Fibroblast of the aortic adventitia (primary cell): ENCODE measurements around the gene OOSP4A. TPM values are rescaled to one million over a fixed set of nuclear protein-coding genes. Genes with fewer than 3 reads are reported as not detected.

ENCODE experiments used
- DNase-seq: peaks from one replicate; pipeline ENCODE4 v3.0.0-alpha.2; 2010; ENCODE audit warnings: low read depth
- H3K4me3 ChIP-seq: 2 replicates; pipeline ENCODE4 v1.5.1; 2011; ENCODE audit warnings: low read depth, mild to moderate bottlenecking, control low read depth, low read length, moderate library complexity
- total RNA-seq: library from RNA; depleted of rRNA; stranded (reverse); fragments of >200 nt; gene quantifications from 2 replicates; pipeline ENCODE4 v1.2.3, GENCODE V29; 2012; ENCODE audit warnings: low replicate concordance
- TF ChIP-seq, protein P1 (sequence below): IDR thresholded peaks from 2 replicates; pipeline ENCODE4 v1.5.1; 2011; ENCODE audit warnings: mild to moderate bottlenecking, low read length, control low read depth, inconsistent platforms; ENCODE audit not compliant: insufficient read depth

The OOSP4A gene
- total RNA-seq, 1 donor: not detected

DNA sequence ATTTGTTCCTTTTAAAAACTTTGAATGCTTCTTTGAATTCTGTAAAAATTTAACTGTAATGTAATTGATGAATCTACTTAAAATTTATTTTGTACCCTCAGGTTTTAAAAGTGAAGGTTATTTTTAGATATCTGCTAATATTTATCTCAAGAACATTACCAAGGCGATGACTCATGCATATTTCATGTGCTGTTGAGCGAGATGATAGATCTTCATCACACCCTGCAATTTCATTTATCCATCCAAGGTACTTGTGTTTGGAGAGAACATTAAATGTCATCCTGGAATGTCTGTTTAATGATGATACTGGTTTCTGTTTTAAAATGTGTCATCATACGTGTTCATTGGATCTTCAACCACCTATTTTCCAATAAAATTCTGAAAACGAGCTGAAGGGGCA, 6.7 kb upstream of the OOSP4A start:
- TF ChIP-seq, protein P1, sequence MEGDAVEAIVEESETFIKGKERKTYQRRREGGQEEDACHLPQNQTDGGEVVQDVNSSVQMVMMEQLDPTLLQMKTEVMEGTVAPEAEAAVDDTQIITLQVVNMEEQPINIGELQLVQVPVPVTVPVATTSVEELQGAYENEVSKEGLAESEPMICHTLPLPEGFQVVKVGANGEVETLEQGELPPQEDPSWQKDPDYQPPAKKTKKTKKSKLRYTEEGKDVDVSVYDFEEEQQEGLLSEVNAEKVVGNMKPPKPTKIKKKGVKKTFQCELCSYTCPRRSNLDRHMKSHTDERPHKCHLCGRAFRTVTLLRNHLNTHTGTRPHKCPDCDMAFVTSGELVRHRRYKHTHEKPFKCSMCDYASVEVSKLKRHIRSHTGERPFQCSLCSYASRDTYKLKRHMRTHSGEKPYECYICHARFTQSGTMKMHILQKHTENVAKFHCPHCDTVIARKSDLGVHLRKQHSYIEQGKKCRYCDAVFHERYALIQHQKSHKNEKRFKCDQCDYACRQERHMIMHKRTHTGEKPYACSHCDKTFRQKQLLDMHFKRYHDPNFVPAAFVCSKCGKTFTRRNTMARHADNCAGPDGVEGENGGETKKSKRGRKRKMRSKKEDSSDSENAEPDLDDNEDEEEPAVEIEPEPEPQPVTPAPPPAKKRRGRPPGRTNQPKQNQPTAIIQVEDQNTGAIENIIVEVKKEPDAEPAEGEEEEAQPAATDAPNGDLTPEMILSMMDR: no peak
- DNase-seq: no peak
- no peak overlapping the region for H3K4me3 ChIP-seq

DNA sequence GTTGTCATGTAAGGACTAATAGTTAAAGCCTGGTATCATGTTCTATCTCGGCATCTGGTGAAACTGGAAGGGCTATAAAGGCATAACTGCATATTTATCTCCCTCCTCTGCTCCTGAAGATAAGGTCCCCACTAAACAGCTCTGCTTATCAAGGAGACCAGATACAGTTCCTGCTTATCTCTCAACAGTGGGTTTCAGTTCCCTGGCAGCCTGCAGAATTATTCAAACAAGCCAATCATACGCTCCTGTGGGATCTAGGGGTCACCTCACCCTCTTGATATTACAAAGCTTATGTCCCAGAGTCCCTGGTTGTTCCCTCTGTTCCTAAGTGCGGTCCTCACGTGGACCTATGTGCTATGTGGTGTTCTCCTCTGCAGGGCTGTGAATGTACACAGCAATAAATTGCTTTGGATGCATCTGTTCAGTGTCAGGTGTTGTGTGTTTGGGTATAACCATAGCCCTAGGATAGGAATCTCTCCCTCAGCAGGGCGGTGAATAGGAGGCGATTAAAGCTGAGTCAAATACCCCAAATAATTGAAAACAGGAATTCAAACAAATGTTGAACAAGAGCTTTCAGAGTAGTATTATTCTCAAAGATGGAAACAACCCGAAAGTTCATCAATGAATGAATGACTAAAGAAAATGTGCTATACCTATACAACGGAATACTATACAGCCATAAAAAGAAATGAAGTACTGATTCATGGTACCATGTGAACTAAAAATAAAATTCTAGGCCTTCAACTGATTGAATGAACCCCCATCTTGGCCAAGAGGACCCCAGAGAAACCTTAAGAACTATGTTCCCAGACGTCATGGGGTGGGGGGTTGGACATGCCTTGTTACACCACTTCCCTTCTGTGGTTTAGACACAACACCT, 3.1 kb upstream of the OOSP4A start:
- H3K4me3 ChIP-seq: no peak overlapping the region
- DNase-seq: no peak
- TF ChIP-seq, protein P1: no peak

DNA sequence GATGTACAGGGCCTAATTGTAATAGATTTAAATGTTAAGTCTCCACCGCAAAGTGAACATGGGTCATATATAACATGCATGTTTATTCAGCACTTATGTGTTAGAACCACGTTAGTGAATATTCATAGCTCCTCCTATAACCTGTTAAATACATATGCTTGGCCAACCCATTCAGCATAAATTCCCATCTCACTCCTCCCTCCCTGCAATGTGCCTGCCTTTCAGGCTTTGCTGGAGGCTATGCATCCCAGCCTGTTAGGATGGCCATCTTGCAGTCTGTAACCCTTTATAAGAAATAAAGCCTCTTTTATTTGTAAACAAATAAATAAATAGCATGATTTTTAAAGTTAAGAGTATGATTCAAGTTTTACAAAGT, 1.7 kb upstream of the OOSP4A start:
- TF ChIP-seq, protein P1: no peak
- no peak for DNase-seq
- no peak overlapping the region for H3K4me3 ChIP-seq

DNA sequence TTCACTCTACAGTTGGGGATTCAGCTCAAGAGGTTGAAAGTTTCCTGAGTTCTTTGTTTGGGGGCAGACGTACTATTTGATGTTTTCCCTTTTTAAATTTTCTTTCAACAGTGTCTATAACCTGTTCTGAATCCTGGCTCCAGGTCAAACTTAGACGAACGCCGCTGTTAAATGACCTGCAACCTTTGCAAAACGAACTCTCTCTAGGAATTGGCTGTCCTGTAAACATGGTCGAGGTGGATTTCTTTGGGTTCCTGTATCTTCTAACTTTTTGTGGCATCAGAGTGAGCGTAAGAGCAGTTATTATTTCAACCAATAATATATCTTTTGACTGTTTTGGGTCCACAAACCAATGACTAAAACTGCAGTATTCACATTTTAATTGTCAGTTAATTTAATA, 1.6 kb downstream of the OOSP4A start:
- H3K4me3 ChIP-seq: no peak overlapping the region
- no peak for DNase-seq
- TF ChIP-seq, protein P1: no peak

DNA sequence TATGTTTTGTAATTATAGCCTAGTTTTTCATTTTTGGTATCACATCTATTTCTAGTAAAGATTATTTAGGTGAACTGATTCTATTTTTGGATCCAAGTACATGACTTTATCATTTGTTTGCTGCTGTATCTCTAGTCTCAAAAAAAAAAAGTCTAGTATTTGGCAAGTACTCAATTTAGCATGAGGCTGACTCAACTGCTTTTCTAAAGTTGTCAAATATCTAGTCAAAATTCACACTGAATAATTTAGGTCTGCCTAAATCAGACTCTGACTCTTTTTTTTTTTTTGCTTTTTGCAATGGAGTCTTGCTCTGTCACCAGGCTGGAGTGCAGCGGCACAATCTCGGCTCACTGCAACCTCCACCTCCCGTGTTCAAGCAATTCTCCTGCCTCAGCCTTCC, 2.4 kb downstream of the OOSP4A start:
- no peak overlapping the region for H3K4me3 ChIP-seq
- TF ChIP-seq, protein P1: no peak
- DNase-seq: no peak

DNA sequence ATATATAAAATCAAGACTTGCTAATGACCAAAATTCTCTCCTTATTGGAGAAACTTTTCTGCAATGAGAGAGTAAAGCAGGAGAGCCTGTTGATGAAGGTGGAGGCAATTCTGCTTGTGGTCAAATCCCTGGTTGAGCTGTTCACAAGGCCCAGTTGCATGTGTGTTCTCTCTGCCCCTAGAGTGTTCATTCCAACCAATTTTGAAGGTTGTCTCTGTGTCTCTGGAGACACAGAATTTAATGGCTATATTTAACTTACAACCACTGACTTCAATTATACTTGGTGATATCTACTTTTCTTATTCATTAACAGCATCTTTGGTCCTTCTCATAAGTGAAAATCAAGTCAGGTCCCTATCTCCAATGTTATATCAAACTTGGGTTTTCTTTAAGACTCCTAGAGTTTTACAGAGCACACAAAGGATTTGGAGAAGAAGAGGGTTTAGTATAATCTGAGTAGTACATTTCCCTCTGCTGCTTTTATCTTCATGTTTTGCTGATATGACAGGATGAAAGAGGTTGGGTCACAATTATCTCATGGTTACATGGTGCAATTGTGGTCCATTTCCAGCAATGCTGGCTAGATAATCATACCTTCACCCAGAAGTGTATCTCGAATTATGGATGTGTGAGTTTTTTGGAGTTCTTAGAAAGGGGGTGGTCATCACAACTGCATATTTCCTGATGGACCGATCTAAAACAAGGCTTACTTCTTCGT, 4.0 kb downstream of the OOSP4A start:
- TF ChIP-seq, protein P1: no peak
- no peak for DNase-seq
- no peak overlapping the region for H3K4me3 ChIP-seq
